ENCODE data around the gene CYB5R3. TPM values are rescaled to one million over a fixed set of nuclear protein-coding genes. Genes with fewer than 3 reads are reported as not detected.
"Not testable (repeated sequence)": the region's sequence is repeated elsewhere in the genome, so short reads cannot be mapped to it uniquely, and the experiment has no call there.

CYB5R3 gene
- total RNA-seq, 1 donor: 84.3 TPM

DNA sequence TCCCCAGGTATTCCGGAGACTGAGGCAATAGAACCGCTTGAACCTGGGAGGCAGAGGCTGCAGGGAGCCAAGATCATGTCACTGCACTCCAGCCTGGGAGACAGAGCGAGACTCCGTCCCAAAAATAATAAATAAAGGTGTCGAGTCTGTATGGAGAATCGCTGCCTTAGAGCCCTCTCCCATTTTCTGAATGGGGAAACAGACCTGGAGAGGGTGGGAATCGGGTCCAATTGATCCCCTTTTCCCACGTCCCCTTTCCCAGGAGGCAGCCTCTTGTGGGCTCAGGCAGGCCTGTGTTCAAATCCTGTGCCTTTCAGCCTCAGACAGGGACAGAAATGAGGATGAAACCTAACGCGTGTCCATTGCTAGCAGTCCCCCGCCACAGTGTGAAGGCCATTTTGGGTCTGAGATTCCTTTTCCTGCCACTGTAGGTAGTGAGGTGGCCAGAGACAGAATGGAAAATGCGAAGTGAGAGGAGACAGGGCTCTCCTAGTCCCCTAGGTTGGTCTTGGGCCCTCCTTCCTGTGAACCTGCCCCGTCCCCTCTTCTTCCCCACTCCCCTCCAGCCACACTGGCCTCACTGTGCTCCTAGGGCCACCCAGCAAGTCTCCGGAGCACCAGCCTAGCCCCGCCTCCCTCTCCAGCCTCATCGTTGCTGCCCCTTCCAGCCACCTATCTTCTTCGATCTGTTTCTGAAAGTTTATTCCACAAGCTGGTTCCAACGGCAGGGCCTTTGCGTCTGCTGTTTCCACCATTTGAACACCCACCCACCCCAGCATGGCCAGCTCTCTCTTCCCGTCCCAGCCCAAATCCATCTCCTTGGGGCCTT, 31.8 kb downstream of the CYB5R3 start:
- Histone ChIP-seq H3K9me3 (ENCODE audit: low read depth, low read length) (no peaks in the 10 kb centered on the region), H3K4me2 (ENCODE audit: insufficient read depth, low read length) (peak overlapping the region; percentile 72), H3K4me1 (ENCODE audit: insufficient read depth, low read length) (peaks cover 57% of the 10 kb centered on the region)

DNA sequence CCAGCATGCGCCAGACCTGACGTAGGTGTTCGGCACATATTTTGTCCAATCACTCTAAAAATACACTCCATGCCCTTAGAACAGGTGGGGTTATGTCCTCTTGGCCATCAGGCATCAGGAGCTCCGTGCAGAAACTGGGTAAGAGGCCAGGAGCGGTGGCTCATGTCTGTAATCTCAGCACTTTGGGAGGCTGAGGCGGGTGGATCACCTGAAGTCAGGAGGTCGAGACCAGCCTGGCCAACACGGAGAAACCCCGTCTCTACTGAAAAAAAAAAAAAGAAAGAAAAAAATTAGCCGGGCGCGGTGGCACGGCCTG, 33.4 kb downstream of the CYB5R3 start:
- H3K4me1 ChIP-seq (ENCODE audit: insufficient read depth, low read length): peaks cover 50% of the 10 kb centered on the region
- peak overlapping the region; percentile 81 for H3K4me2 ChIP-seq (ENCODE audit: insufficient read depth, low read length)
- peaks cover 32% of the 10 kb centered on the region for H3K79me2 ChIP-seq (ENCODE audit: insufficient read depth, low read length)
- H3K27me3 ChIP-seq (ENCODE audit: insufficient read depth, low read length); H3K9me3 ChIP-seq (ENCODE audit: low read depth, low read length); H2AFZ ChIP-seq (ENCODE audit: low read length); DNase-seq (ENCODE audit: insufficient read length, low spot score, missing footprints): not testable (repeated sequence)
- H3K27ac ChIP-seq (ENCODE audit: low read depth, low read length): peak overlapping the region; percentile 100
- peaks cover 27% of the 10 kb centered on the region for H4K20me1 ChIP-seq (ENCODE audit: insufficient read depth, low read length)
- H3K36me3 ChIP-seq (ENCODE audit: insufficient read depth, low read length): peaks cover 12% of the 10 kb centered on the region
- peak overlapping the region; percentile 47 for H3K4me3 ChIP-seq (ENCODE audit: insufficient read depth, low read length)

More for the DNA sequence above, 31.8 kb downstream of the CYB5R3 start:
- TF ChIP-seq, protein P1, sequence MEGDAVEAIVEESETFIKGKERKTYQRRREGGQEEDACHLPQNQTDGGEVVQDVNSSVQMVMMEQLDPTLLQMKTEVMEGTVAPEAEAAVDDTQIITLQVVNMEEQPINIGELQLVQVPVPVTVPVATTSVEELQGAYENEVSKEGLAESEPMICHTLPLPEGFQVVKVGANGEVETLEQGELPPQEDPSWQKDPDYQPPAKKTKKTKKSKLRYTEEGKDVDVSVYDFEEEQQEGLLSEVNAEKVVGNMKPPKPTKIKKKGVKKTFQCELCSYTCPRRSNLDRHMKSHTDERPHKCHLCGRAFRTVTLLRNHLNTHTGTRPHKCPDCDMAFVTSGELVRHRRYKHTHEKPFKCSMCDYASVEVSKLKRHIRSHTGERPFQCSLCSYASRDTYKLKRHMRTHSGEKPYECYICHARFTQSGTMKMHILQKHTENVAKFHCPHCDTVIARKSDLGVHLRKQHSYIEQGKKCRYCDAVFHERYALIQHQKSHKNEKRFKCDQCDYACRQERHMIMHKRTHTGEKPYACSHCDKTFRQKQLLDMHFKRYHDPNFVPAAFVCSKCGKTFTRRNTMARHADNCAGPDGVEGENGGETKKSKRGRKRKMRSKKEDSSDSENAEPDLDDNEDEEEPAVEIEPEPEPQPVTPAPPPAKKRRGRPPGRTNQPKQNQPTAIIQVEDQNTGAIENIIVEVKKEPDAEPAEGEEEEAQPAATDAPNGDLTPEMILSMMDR (IDR thresholded peaks at IDR 0.05; ENCODE audit: extremely low read depth, low read depth, low read length): no peak
- Histone ChIP-seq H3K79me2 (ENCODE audit: insufficient read depth, low read length) (peaks cover 16% of the 10 kb centered on the region), H3K4me3 (ENCODE audit: insufficient read depth, low read length) (peak overlapping the region; percentile 39), H3K36me3 (ENCODE audit: insufficient read depth, low read length) (peaks cover 6% of the 10 kb centered on the region), H3K27ac (ENCODE audit: low read depth, low read length) (no peak overlapping the region), H3K27me3 (ENCODE audit: insufficient read depth, low read length) (no peaks in the 10 kb centered on the region), H2AFZ (ENCODE audit: low read length) (no peak overlapping the region), H4K20me1 (ENCODE audit: insufficient read depth, low read length) (peaks cover 19% of the 10 kb centered on the region)
- peak; percentile 76 for DNase-seq (ENCODE audit: insufficient read length, low spot score, missing footprints)

DNA sequence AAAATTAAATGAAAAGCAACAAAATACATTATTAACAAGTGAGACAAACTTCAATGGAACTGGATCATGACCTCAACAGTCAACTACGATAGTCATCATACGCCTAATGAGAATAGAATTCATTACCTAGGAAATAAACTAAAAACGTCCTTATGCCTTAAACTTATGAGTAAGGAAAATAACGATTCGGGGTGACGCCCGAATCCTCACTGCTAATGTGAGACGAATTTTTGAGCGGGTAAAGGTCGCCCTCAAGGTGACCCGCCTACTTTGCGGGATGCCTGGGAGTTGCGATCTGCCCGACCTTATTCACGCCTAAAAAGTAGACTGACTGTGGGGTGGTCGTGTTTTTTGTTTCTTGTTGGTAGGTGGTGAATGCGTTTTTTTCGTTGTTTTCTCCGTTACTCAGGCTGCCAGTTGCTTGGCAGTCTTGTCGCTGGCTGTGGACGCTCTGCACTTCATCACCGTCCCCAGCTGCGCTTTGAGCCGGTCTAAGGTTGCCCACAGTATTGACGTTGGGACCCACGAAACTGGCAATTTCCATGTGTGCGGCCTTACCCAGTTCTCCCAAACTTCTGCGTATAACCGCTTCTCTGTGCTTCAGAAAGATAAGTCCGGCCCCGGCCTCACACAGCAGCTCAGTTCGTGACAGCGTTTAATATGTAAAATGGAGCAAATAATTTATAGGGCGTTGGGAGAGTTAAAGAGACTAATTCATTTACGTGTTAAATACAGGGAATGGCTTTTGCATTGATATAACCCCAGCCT, 33.9 kb downstream of the CYB5R3 start:
- H3K4me1 ChIP-seq (ENCODE audit: insufficient read depth, low read length): peaks cover 47% of the 10 kb centered on the region
- H2AFZ ChIP-seq (ENCODE audit: low read length): peak overlapping the region; percentile 77
- no peaks in the 10 kb centered on the region for H3K9me3 ChIP-seq (ENCODE audit: low read depth, low read length)
- TF ChIP-seq, protein P1 (IDR thresholded peaks at IDR 0.05; ENCODE audit: extremely low read depth, low read depth, low read length): no peak
- H4K20me1 ChIP-seq (ENCODE audit: insufficient read depth, low read length): peaks cover 33% of the 10 kb centered on the region
- peak overlapping the region; percentile 83 for H3K4me3 ChIP-seq (ENCODE audit: insufficient read depth, low read length)
- no peaks in the 10 kb centered on the region for H3K27me3 ChIP-seq (ENCODE audit: insufficient read depth, low read length)
- peak overlapping the region; percentile 100 for H3K27ac ChIP-seq (ENCODE audit: low read depth, low read length)
- H3K79me2 ChIP-seq (ENCODE audit: insufficient read depth, low read length): peaks cover 37% of the 10 kb centered on the region
- DNase-seq (ENCODE audit: insufficient read length, low spot score, missing footprints): peak; percentile 96
- H3K4me2 ChIP-seq (ENCODE audit: insufficient read depth, low read length): peak overlapping the region; percentile 81
- H3K36me3 ChIP-seq (ENCODE audit: insufficient read depth, low read length): peaks cover 15% of the 10 kb centered on the region

DNA sequence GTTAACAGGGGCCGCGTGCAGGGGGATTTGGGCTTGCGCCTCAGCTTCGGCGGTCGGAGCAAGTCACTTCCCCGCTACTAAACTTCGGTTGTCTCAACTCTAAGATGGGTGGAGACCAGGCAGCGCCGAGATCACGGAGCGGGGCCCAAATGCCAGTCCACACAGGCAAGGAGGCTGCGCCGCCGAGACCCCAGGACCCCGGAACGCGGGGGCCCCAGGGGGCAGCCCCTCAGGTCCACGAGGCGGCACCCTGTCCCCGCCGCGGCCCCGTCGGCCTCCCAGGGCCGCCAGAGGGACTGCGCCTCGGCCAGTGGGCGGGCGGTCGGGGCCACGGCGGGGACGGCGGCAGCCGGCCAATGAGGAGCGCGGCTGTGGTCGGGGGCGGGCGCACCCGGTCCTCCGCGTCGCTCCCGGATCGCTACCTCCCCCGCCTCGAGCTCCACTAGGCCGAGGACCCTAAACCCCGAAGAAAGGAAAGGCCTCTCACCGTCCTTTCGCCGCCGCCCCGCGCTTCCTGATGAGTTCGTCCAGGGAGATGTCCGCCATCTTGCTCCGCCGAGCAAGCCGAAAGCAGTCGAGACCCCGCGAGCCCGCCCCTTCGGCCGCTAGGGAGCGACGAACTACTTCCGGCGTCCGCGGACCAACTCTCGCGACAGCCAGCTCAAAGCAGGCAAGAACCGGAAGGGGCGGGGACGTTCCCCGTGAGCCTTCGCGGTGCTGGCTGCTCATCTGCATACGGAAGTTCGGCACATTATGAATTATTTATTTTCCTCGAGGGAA, 34.7 kb downstream of the CYB5R3 start, which contains the start of gene POLDIP3:
TSS of gene POLDIP3 (minus strand) at position 572 of the 780 bp plus-strand sequence. CDS start at position 546, 26 bp downstream.
- H4K20me1 ChIP-seq (ENCODE audit: insufficient read depth, low read length): peaks cover 36% of the 10 kb centered on the region
- TF ChIP-seq, protein P1 (IDR thresholded peaks at IDR 0.05; ENCODE audit: extremely low read depth, low read depth, low read length): no peak
- H3K36me3 ChIP-seq (ENCODE audit: insufficient read depth, low read length): peaks cover 18% of the 10 kb centered on the region
- H3K9me3 ChIP-seq (ENCODE audit: low read depth, low read length): no peaks in the 10 kb centered on the region
- H2AFZ ChIP-seq (ENCODE audit: low read length): peak within 1 kb of the TSS; percentile 92
- peaks cover 44% of the 10 kb centered on the region for H3K4me1 ChIP-seq (ENCODE audit: insufficient read depth, low read length)
- DNase-seq (ENCODE audit: insufficient read length, low spot score, missing footprints): peak; percentile 99
- H3K27ac ChIP-seq (ENCODE audit: low read depth, low read length): peak within 1 kb of the TSS; percentile 100
- peak within 1 kb of the TSS; percentile 83 for H3K4me3 ChIP-seq (ENCODE audit: insufficient read depth, low read length)
- H3K79me2 ChIP-seq (ENCODE audit: insufficient read depth, low read length): peaks cover 45% of the 10 kb centered on the region
- H3K27me3 ChIP-seq (ENCODE audit: insufficient read depth, low read length): no peaks in the 10 kb centered on the region
- peak within 1 kb of the TSS; percentile 98 for H3K4me2 ChIP-seq (ENCODE audit: insufficient read depth, low read length)
